Measurements from ENCODE around the gene PPP1R9A.

The PPP1R9A gene

GRCh38 chr7:94907026-94907810 lies at the start of gene PPP1R9A:
PPP1R9A (plus strand) TSS chr7:94907594; CDS start chr7:94910114, 2,520 bp downstream.
- DNase-seq, result peak; percentile 54

GRCh38 chr7:94871132-94871531 lies 36.3 kb upstream of the PPP1R9A start:
- no peak for DNase-seq

- DNase-seq, result no peak
Observed at GRCh38 chr7:94873239-94873638, 34.2 kb upstream of the PPP1R9A start.

GRCh38 chr7:94874036-94874785 lies 33.2 kb upstream of the PPP1R9A start:
- DNase-seq, result no peak

GRCh38 chr7:94875201-94875600 lies 32.2 kb upstream of the PPP1R9A start:
- no peak for DNase-seq

GRCh38 chr7:94877731-94878670 lies 29.4 kb upstream of the PPP1R9A start:
- no peak for DNase-seq

- DNase-seq, result no peak
Observed at GRCh38 chr7:94882891-94883290, 24.5 kb upstream of the PPP1R9A start.

GRCh38 chr7:94883616-94884015 lies 23.8 kb upstream of the PPP1R9A start:
- DNase-seq, result no peak

- DNase-seq, result no peak
Observed at GRCh38 chr7:94888551-94888950, 18.8 kb upstream of the PPP1R9A start.

- no peak for DNase-seq
Observed at GRCh38 chr7:94888995-94889523, 18.3 kb upstream of the PPP1R9A start.

- DNase-seq, result no peak
Observed at GRCh38 chr7:94890216-94890615, 17.2 kb upstream of the PPP1R9A start.

GRCh38 chr7:94893661-94894060 lies 13.7 kb upstream of the PPP1R9A start:
- DNase-seq, result no peak

- peak; percentile 17 for DNase-seq
Observed at GRCh38 chr7:94897541-94897940, 9.9 kb upstream of the PPP1R9A start.

GRCh38 chr7:94898340-94898739 lies 9.1 kb upstream of the PPP1R9A start:
- no peak for DNase-seq

- DNase-seq, result no peak
Observed at GRCh38 chr7:94901981-94902380, 5.4 kb upstream of the PPP1R9A start.

GRCh38 chr7:94903971-94904370 lies 3.4 kb upstream of the PPP1R9A start:
- no peak for DNase-seq

- no peak for DNase-seq
Observed at GRCh38 chr7:94904982-94905381, 2.4 kb upstream of the PPP1R9A start.

- no peak for DNase-seq
Observed at GRCh38 chr7:94906065-94906851, 1.1 kb upstream of the PPP1R9A start.

- peak; percentile 31 for DNase-seq
Observed at GRCh38 chr7:94907811-94908322, 473 bp downstream of the PPP1R9A start.

- peak; percentile 17 for DNase-seq
Observed at GRCh38 chr7:94908323-94909178, 1.2 kb downstream of the PPP1R9A start.

- no peak for DNase-seq
Observed at GRCh38 chr7:94909179-94909466, 1.7 kb downstream of the PPP1R9A start.
